ENCODE results near the gene KPNA1.
A peak's percentile ranks its signal among the peaks of the same experiment; 100 is the strongest.

KPNA1 gene

DNA sequence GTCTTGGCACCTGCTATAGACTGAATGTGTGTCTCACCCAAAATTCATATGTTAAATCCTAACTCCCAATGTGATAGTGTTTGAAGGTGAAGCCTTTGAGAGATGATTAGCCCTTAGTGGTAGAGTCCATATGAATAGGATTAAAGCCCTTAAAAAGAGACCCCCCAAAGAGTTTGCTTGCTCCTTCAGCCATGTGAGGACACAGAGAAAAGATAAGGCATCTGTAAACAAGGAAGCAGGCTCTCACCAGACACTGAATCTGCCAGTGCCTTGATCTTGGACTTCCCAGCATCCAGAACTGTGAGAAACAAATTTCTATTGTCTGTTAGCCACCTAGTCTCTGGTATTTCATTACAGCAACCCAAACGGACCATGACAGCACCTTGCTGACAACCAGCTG lies 16.6 kb downstream of the KPNA1 start:
- CTCF ChIA-PET, result interaction anchor here (1.3 kb wide), 1 partner anchor 38 kb away, joined by 3 read pairs; no protein-coding TSS in a partner anchor

DNA sequence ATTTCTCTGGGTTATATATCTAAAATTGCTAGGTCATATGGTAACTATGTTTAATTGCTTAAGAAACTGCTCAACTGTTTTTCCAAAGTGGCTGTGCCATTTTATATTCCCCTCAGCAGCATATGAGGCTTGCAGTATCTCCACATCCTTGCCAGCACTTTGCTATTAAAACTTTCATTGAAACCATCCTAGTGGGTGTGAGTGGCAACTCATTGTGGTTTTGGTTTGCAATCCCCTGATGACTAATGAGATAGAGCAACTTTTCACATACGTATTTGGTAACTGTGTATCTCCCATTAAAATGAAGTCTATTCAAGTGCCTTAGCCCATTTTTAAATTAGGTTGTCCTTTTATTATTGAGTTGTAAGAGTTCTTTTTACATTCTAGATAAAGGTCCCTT lies 17.3 kb downstream of the KPNA1 start:
- TF ChIP-seq, protein P1, sequence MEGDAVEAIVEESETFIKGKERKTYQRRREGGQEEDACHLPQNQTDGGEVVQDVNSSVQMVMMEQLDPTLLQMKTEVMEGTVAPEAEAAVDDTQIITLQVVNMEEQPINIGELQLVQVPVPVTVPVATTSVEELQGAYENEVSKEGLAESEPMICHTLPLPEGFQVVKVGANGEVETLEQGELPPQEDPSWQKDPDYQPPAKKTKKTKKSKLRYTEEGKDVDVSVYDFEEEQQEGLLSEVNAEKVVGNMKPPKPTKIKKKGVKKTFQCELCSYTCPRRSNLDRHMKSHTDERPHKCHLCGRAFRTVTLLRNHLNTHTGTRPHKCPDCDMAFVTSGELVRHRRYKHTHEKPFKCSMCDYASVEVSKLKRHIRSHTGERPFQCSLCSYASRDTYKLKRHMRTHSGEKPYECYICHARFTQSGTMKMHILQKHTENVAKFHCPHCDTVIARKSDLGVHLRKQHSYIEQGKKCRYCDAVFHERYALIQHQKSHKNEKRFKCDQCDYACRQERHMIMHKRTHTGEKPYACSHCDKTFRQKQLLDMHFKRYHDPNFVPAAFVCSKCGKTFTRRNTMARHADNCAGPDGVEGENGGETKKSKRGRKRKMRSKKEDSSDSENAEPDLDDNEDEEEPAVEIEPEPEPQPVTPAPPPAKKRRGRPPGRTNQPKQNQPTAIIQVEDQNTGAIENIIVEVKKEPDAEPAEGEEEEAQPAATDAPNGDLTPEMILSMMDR (IDR thresholded peaks at IDR 0.05; ENCODE audit: insufficient read depth, low read length, missing control alignments), result no peak
- POLR2A ChIA-PET, result interaction anchor here (1.0 kb wide), 1 partner anchor 10 kb away, joined by 3 read pairs; no protein-coding TSS in a partner anchor
- H3K4me3 ChIP-seq (ENCODE audit: low read depth, low read length), result no peak overlapping the region
- peak; percentile 82 for DNase-seq (ENCODE audit: low read depth, low spot score)
- CTCF ChIA-PET, result interaction anchor here (1.4 to 1.5 kb wide), 2 partner anchors 17 to 182 kb away, joined by 4 to 7 read pairs; partner anchors contain the start of gene KPNA1

More for the DNA sequence above, 16.6 kb downstream of the KPNA1 start:
- no peak overlapping the region for H3K4me3 ChIP-seq (ENCODE audit: low read depth, low read length)
- POLR2A ChIA-PET, result no interaction called here
- TF ChIP-seq, protein P1 (IDR thresholded peaks at IDR 0.05; ENCODE audit: insufficient read depth, low read length, missing control alignments), result no peak
- DNase-seq (ENCODE audit: low read depth, low spot score), result no peak

DNA sequence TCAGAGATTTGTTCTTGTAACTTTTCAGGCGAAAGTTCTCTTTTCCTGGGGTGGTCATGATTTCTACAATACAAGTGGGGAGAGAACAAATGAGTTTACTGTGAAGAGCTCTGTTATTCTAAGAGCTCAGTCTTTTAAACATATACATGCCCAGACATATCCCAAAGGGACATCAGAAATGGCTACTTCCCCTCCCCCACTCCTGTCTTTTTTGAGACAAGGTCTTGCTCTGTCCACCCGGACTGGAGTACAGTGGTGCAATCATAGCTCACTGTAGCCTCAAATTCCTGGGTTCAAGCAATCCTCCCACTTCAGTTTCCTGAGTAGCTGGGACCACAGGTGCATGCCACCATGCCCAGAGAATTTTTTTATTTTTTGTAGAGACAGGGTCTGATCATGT lies 18.2 kb downstream of the KPNA1 start:
- no peak for DNase-seq (ENCODE audit: low read depth, low spot score)
- ChIA-PET CTCF (interaction anchor here (1.4 to 1.5 kb wide), 2 partner anchors 18 to 183 kb away, joined by 4 to 7 read pairs; partner anchors contain the start of gene KPNA1), POLR2A (interaction anchor here (1.0 kb wide), 1 partner anchor 10 kb away, joined by 3 read pairs; no protein-coding TSS in a partner anchor)
- TF ChIP-seq, protein P1 (IDR thresholded peaks at IDR 0.05; ENCODE audit: insufficient read depth, low read length, missing control alignments), result no peak
- H3K4me3 ChIP-seq (ENCODE audit: low read depth, low read length), result no peak overlapping the region

DNA sequence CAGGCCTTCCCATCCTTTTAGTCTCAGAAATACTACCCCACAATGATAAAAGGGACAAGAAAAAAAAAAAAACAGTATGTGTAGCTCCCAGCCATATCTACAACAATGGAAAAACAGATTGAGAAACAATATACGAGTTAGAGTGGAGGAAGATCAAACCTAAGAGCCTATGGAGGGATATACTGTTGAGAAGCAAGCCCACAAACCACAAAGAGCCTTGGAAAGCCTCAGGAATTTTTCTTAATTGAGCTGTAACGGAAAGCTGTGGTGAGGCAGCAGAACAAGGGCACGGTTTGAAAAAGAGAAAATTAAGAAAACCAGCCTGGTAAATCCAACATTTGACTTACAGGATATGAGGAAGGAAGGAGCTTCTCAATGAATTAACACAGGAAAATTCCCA lies 21.4 kb downstream of the KPNA1 start:
- CTCF ChIA-PET, result interaction anchor here (1.1 to 1.4 kb wide), 3 partner anchors 9 to 101 kb away, joined by 3 to 5 read pairs (median 3); no protein-coding TSS in a partner anchor
- POLR2A ChIA-PET, result interaction anchor here (1.3 kb wide), 1 partner anchor 20 kb away, joined by 3 read pairs; no protein-coding TSS in a partner anchor
- no peak for DNase-seq (ENCODE audit: low read depth, low spot score)
- TF ChIP-seq, protein P1 (IDR thresholded peaks at IDR 0.05; ENCODE audit: insufficient read depth, low read length, missing control alignments), result no peak
- H3K4me3 ChIP-seq (ENCODE audit: low read depth, low read length), result no peak overlapping the region

DNA sequence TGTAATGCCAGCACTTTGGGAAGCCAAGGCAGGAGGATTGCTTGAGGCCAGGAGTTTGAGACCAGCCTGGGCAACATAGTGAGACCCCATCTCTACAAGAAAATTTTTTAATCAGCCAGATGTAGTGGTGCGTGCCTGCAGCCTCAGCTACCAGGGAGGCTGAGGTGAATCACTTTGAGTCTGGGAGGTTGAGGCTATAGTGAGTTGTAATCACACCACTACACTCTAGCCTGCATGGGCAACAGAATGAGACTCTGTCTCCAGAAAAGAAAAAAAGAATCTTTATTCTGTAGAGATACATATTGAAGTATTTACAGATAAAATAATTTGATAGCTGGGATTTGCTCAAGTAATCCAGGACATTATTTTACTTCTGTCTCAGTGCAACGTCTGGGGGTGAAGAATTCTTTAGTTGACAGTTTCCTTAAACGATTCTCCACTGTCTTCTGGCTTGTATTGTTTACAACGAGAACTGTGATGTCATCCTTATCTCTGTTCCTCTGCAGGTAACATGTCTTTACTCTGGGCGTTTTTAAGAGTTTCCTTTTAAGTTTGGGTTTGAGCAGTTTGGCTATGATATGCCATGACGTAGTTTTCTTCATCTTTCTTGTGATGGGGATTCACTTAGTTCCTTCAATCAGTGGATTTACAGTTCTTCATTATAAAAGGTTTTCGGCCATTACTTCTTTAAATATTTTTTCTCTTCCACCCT lies 26.3 kb downstream of the KPNA1 start:
- TF ChIP-seq, protein P1 (IDR thresholded peaks at IDR 0.05; ENCODE audit: insufficient read depth, low read length, missing control alignments), result no peak
- POLR2A ChIA-PET, result no interaction called here
- CTCF ChIA-PET, result interaction anchor here (1.0 kb wide), 1 partner anchor 14 kb away, joined by 3 read pairs; no protein-coding TSS in a partner anchor
- DNase-seq (ENCODE audit: low read depth, low spot score), result no peak
- no peak overlapping the region for H3K4me3 ChIP-seq (ENCODE audit: low read depth, low read length)

DNA sequence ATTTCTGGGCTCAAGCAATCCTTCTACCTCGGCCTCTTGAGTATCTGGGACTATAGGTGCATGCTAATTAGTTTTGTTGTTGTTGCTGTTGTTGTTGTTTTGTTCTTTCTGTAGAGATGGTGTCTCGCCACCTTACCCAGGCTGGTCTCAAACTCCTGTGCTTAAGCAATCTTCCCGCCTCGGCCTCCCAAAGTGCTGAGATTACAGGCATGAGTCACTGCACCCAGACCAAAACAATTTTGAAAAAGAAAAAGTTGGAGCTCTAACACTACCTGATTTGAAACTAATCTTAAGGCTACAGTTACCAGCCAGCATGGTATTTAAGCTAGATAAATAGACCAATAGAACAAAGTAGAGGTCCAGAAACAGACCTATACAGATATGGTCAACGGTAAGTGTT lies 29.8 kb downstream of the KPNA1 start:
- H3K4me3 ChIP-seq (ENCODE audit: low read depth, low read length), result no peak overlapping the region
- TF ChIP-seq, protein P1 (IDR thresholded peaks at IDR 0.05; ENCODE audit: insufficient read depth, low read length, missing control alignments), result no peak
- DNase-seq (ENCODE audit: low read depth, low spot score), result peak; percentile 4
- POLR2A ChIA-PET, result interaction anchor here (1.4 kb wide), 1 partner anchor 30 kb away, joined by 7 read pairs; the partner anchor contains the start of gene KPNA1
- CTCF ChIA-PET, result interaction anchor here (0.9 to 2.0 kb wide), 2 partner anchors 9 to 194 kb away, joined by 3 to 5 read pairs; no protein-coding TSS in a partner anchor

Data from AG04449 (cell line).